ENCODE results near the gene SAXO1.

SAXO1 gene

GRCh38 chr9:18971909-18972308 lies 61.1 kb downstream of the SAXO1 start:
- no peak for TF ChIP-seq CTCF (IDR thresholded peaks at IDR 0.05; ENCODE audit: low read depth, low read length, missing control alignments)
- no peak for DNase-seq (ENCODE audit: low read depth)
- no peak overlapping the region for H3K4me3 ChIP-seq (ENCODE audit: low read depth, low read length)

DNA sequence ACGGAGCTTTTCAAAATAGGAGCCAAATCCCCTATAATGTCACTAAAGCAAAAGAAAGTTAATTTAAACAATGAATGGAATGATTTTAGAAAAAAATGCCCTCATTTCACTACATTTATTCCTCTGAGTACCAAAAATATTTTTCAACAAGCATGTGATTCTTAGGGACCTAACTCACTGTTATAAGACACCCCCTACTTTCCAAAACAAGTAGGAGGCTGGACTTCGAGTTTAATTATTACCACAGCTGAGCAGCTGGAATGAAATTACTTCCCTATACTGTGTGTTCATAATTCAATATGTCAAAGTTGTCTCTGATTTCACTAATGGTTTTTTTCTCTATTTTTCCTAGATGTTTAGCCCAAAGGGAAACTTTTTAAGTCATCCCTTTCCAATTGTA lies 61.6 kb downstream of the SAXO1 start:
- DNase-seq (ENCODE audit: low read depth), result no peak
- TF ChIP-seq CTCF (IDR thresholded peaks at IDR 0.05; ENCODE audit: low read depth, low read length, missing control alignments), result no peak
- no peak overlapping the region for H3K4me3 ChIP-seq (ENCODE audit: low read depth, low read length)

DNA sequence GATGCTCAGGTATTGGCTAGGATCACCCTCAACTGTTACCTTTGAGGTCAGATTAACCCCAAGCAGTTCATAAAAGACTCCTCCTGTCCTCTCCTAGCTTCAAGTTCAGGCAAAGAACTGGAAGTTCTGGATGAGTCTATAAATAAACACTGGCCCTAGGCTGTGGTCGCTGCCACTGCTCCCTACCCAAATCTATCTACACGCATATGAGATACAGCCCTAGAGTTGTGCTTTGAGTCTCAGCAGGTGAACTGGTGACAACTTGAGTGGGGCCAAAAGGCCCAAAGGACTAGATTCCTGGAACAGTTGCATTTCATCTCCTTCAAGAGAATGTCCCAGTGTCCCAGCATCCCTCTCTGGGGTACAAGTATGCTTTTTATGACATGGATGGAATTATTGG lies 62.6 kb downstream of the SAXO1 start:
- no peak for TF ChIP-seq CTCF (IDR thresholded peaks at IDR 0.05; ENCODE audit: low read depth, low read length, missing control alignments)
- H3K4me3 ChIP-seq (ENCODE audit: low read depth, low read length), result no peak overlapping the region

GRCh38 chr9:18969128-18969527 lies 63.9 kb downstream of the SAXO1 start:
- H3K4me3 ChIP-seq (ENCODE audit: low read depth, low read length), result no peak overlapping the region
- no peak for DNase-seq (ENCODE audit: low read depth)
- no peak for TF ChIP-seq CTCF (IDR thresholded peaks at IDR 0.05; ENCODE audit: low read depth, low read length, missing control alignments)

More for the DNA sequence above, 62.6 kb downstream of the SAXO1 start:
- no peak for DNase-seq (ENCODE audit: low read depth)

DNA sequence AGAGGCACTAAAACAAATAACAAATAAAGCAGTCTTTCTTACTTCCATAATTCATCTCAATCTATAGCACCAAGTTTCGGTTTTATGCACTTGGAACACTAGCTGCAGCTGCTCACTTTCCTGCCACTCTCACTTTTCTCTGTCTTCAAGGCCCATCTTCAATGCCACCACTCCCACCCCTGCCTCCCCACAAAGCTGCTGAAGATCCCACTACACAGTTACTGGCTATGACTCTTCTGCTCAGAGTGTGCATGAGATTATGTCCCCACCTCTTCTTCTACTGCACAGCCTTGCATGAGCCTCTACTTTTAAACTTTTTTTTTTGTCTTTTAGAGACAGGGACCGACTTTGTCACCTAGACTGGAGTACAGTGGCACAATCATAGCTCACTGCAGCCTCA lies 77.4 kb downstream of the SAXO1 start:
- H3K4me3 ChIP-seq (ENCODE audit: low read depth, low read length), result no peak overlapping the region
- TF ChIP-seq CTCF (IDR thresholded peaks at IDR 0.05; ENCODE audit: low read depth, low read length, missing control alignments), result no peak

DNA sequence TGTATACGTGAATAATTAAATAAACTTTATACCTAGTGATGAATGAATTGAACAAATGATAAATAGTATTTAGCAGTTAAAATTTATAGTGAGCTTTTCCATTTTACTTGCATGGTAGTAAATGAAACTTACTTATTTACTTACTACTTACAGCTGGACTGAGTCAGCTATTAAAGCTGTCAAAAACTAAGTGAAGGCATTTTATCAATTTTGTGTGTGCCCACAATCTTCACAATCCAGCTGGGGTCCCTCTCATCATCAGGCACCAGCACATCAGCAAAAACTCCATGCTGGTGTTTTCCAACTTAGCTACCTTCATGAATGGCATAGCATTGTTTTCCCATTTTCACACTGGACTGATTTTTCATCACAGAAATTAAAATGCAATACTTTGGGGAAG lies 81.1 kb downstream of the SAXO1 start:
- no peak for TF ChIP-seq CTCF (IDR thresholded peaks at IDR 0.05; ENCODE audit: low read depth, low read length, missing control alignments)
- no peak overlapping the region for H3K4me3 ChIP-seq (ENCODE audit: low read depth, low read length)
- DNase-seq (ENCODE audit: low read depth), result no peak

More for the DNA sequence above, 77.4 kb downstream of the SAXO1 start:
- DNase-seq (ENCODE audit: low read depth), result no peak

DNA sequence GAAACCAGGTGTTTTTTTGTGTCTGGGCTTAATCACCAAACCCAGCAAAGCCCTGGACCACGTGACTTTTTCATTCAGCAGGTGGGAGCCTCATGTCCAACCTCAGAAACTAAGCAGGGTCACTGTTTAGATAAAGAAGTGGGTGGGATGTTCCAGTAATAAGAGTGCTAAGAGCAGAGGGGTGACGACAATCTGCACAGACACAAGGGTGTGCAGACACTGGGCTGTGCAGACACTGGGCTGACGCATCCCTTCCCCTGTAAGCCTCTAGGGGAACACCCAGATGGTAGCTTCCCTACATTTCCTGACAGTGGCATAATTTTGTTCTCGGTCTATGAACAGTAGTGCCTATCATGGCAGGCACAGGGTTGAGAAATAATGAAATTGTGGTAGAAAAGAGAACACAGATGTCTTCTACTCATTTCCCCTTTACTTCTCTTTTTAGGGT lies 85.1 kb downstream of the SAXO1 start:
- no peak for TF ChIP-seq CTCF (IDR thresholded peaks at IDR 0.05; ENCODE audit: low read depth, low read length, missing control alignments)
- DNase-seq (ENCODE audit: low read depth), result no peak
- no peak overlapping the region for H3K4me3 ChIP-seq (ENCODE audit: low read depth, low read length)
